Naive B cell (primary cell): ENCODE measurements around the gene ADAM12. TPM values are rescaled to one million over a fixed set of nuclear protein-coding genes. Genes with fewer than 3 reads are reported as not detected.

ENCODE experiments used
- ATAC-seq, 2 donors: fragments of 150-1000 bp; cut with Tn5 transposase; 2 replicates each; pipeline ENCODE4 v1.10.0; 2021; ENCODE audit warnings: low read depth in 2 of 2, mild to moderate bottlenecking in 2 of 2, moderate library complexity in 2 of 2
- DNase-seq: peaks from one replicate; pipeline ENCODE4 v3.0.0; 2022
- H3K27ac Mint-ChIP-seq, 6 donors: one replicate each; pipeline ENCODE4 v1.8.0; 2020 to 2022; ENCODE audit warnings: mild to moderate bottlenecking in 6 of 6, mixed read lengths in 6 of 6, moderate library complexity in 5 of 6, inconsistent platforms in 2 of 6
- H3K27me3 Mint-ChIP-seq, 3 donors: one replicate each; pipeline ENCODE4 v1.8.0; 2021 to 2022; ENCODE audit warnings: mixed read lengths in 3 of 3, mild to moderate bottlenecking in 1 of 3
- H3K36me3 Mint-ChIP-seq, 2 donors: one replicate each; pipeline ENCODE4 v1.8.0; 2020 to 2022; ENCODE audit warnings: mixed read lengths in 2 of 2, inconsistent platforms in 1 of 2, mild to moderate bottlenecking in 1 of 2
- H3K4me1 Mint-ChIP-seq, 3 donors: one replicate each; pipeline ENCODE4 v1.8.0; 2020 to 2022; ENCODE audit warnings: mixed read lengths in 3 of 3, inconsistent platforms in 1 of 3, mild to moderate bottlenecking in 1 of 3, moderate library complexity in 1 of 3
- H3K4me3 Mint-ChIP-seq, 8 donors: one replicate each; pipeline ENCODE4 v1.8.0; 2020 to 2022; ENCODE audit warnings: mild to moderate bottlenecking in 8 of 8, mixed read lengths in 8 of 8, moderate library complexity in 8 of 8, inconsistent platforms in 2 of 8
- H3K9me3 Mint-ChIP-seq, 7 donors: one replicate each; pipeline ENCODE4 v1.8.0; 2020 to 2022; ENCODE audit warnings: mixed read lengths in 7 of 7, mild to moderate bottlenecking in 5 of 7, inconsistent platforms in 2 of 7, moderate library complexity in 1 of 7
- polyA plus RNA-seq, 6 donors: library from polyadenylated mRNA; unstranded; fragments of 300-500 nt; fragmentation: Illumina TruSeq; gene quantifications; one replicate each; pipeline ENCODE4 v1.2.3, GENCODE V29; 2021; ENCODE audit warnings: low read depth in 6 of 6

ADAM12 gene
- polyA plus RNA-seq, 6 donors from 2014 or later = 0.07 to 0.08 TPM; not detected in 4

DNA sequence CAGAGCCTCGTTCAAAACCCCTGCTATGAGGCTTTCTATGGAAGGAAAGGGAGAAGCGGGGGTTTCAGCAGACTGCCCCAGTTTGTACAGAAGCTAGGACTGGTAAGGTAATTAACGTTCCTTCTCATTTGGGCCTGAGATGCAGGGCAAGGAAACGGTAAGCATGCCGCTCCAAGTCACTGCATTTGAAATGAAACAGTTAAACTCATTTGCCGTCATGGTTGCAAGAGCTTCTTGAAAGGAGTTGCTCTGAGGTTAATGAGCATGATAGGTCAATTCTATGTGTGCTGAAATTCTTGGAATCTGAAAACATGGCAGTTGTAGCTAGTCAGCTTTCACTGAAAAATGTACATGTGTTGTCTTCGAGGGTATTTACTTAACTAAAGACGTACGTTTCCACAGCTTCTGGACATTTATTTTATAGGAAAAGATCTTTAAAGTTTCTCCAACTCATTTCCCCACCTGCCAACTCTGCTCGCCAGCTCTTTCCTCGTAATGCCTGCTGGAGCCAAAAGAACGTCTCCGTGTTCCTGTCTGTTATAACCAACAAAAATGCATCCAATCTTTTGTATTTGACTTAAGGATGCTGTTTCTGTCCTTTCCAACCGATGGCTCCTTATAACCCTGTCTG lies 73.3 kb downstream of the ADAM12 start:
- no peak overlapping the region for H3K4me3 Mint-ChIP-seq
- H3K27me3 Mint-ChIP-seq = peaks cover 9 to 21% (median 9%) of the 10 kb centered on the region in 3 donors
- no peaks in the 10 kb centered on the region for H3K4me1 Mint-ChIP-seq
- no peaks in the 10 kb centered on the region for H3K9me3 Mint-ChIP-seq
- ATAC-seq (no peak), DNase-seq (no peak)
- no peaks in the 10 kb centered on the region for H3K36me3 Mint-ChIP-seq
- no peak overlapping the region for H3K27ac Mint-ChIP-seq

DNA sequence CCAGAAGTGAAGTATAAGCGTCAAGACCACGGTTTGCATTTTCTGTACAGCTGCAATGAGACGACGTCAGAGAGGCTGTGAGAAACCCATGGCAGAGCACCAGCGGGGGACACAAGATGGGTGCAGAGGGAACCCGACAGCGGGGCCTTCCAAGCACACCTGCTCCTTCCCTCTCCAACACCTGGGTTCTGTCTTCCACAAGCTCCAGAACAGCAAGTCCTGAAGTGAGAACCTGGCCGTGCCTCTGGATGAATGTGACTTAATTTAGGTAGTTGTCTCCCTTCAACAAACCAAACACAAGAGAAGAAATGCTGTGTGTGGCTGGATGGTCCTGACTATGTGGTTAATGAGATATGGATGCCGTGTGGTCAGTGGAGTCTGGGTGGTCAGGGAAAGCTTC lies 76.1 kb downstream of the ADAM12 start:
- Mint-ChIP-seq H3K9me3 (no peaks in the 10 kb centered on the region), H3K4me3 (no peak overlapping the region), H3K36me3 (no peaks in the 10 kb centered on the region), H3K27ac (no peak overlapping the region), H3K4me1 (no peaks in the 10 kb centered on the region), H3K27me3 (peaks cover 17 to 35% (median 21%) of the 10 kb centered on the region in 3 donors)
- ATAC-seq (no peak), DNase-seq (no peak)

DNA sequence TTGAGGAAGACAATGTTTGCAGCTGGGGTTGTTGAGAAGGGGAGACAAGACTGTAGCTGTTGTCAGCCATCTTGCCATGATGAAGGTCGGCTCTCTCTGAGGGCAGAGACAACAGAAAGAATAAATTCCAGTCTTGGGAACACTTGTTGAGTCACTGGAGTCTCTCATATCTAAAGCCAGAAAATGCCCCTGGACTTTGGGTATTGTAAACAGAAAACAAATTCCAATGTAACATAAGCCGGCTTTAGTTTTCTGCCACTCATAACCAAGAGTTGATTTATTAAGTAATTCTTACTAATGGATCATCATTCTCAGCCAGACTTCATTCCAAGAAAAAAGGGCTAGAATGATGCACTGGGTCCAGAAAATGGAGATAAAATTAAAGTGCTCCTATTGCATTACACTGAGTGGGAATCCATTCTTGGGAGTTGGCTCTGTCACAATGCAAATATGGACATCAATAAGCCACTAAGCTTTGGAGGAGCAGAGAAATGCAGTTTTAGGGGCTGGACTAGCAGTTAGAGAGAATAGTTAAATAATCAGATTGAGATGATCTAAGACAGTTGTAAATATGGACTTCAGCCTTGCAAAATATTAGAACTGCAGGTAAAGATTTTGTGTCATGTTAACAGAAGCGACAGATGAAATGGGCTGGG lies 78.9 kb downstream of the ADAM12 start:
- no peak for DNase-seq
- Mint-ChIP-seq H3K27me3 (peaks cover 17 to 35% (median 21%) of the 10 kb centered on the region in 3 donors), H3K27ac (no peak overlapping the region), H3K4me1 (no peaks in the 10 kb centered on the region), H3K4me3 (no peak overlapping the region), H3K36me3 (peaks cover 0 to under 1% of the 10 kb centered on the region in 2 donors), H3K9me3 (peaks cover 0 to 17% (median 6%) of the 10 kb centered on the region in 7 donors)
- ATAC-seq = no peak

DNA sequence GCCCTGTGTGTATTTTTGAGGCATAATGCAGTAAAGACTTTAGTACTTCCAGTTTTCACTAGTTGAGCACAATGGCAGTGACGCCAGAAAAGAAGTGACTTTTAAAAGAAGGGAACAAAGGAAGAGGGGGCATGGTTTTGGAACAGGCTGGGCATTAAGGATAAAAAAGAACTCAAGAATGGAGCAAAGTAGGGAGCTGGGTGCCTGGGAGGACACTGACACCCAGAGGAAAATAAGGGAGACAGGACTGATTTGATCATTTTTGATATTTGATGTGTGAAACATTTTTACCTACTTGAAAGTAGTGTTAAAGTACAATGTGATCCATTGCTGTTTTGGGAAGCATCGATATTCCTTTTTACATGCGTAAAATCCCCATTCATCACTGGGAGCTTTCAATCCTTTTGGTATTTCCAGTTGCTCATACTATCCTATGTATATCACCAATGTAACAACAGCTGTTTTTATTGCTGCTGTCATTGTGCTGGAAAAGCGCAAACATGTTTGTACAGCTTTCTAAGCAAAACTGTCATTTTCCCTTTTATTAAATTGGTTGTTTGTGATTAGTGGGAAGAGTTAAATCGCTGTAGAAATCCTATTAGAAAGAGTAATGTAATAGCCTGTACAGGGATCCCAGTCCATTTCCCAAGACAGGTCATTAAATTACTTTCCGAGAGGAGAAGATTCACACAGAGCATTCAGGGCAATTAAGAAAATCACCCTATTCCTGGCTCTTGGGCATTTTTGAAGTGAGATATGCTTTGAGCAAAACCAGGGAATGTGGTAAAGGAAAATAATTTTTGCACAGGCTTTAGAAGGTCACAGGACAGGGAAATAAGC lies 85.2 kb downstream of the ADAM12 start:
- ATAC-seq (no peak), DNase-seq (no peak)
- Mint-ChIP-seq H3K4me1 (no peaks in the 10 kb centered on the region), H3K4me3 (no peak overlapping the region), H3K27ac (peak overlapping the region in 1 of 6 donors; percentile 20), H3K27me3 (no peaks in the 10 kb centered on the region), H3K9me3 (peaks cover 5 to 29% (median 12%) of the 10 kb centered on the region in 7 donors), H3K36me3 (peaks cover 0 to 8% of the 10 kb centered on the region in 2 donors)

DNA sequence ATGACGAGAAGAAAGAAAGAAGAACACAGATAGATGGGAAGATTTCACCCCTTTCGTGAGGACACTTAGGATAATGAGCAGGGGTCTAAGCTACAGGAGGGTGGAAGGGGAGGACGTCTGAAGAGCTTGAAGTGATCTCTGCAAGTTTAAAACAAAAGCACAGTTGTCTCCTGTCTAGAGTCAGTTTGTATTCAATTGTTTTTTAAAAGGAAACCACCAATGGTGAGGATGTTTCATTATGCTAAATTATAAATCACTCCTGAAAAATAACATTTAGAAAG lies 85.9 kb downstream of the ADAM12 start:
- no peaks in the 10 kb centered on the region for H3K4me1 Mint-ChIP-seq
- ATAC-seq (no peak), DNase-seq (no peak)
- no peak overlapping the region for H3K27ac Mint-ChIP-seq
- H3K9me3 Mint-ChIP-seq = peaks cover 5 to 32% (median 12%) of the 10 kb centered on the region in 7 donors
- H3K4me3 Mint-ChIP-seq = no peak overlapping the region
- peaks cover 0 to 8% of the 10 kb centered on the region in 2 donors for H3K36me3 Mint-ChIP-seq
- no peaks in the 10 kb centered on the region for H3K27me3 Mint-ChIP-seq

DNA sequence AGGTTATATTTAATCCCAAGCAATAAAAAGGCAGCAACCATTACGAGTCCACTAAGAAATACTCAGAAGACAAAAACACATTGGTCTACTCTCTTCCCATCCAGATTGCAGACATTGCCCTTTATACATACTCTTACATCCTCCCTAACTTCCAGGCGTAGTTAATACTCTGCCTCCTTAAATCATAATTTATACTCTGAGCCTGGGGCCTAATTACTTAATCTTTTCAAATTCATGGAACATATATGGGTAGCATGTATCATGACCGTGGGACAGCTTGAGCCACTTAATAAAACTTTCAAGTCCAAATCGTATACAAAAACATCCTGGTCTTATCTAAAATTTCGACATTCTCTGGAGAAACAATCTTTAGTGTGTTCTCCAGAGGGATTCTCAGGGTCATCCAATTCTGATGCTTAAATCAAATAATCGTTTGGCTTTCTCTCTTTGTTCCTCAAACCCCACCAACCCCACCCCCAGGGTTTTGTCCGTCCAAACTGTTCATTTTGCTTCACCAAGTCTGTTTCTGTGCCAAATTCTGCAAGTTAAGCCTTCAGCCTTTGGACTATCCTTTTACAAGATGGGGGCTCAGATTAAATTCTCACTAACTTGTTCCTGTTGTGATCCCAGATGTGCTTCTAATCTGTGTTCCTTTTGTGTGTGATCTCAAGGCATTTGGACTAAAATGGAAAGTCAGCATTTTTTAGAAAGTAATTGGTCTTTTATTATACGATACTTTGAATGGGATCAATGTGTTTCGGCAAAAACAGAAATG lies 86.4 kb downstream of the ADAM12 start:
- peaks cover 0 to 8% of the 10 kb centered on the region in 2 donors for H3K36me3 Mint-ChIP-seq
- DNase-seq = no peak
- H3K4me1 Mint-ChIP-seq = no peaks in the 10 kb centered on the region
- no peak for ATAC-seq
- no peak overlapping the region for H3K27ac Mint-ChIP-seq
- H3K9me3 Mint-ChIP-seq = peaks cover 5 to 32% (median 12%) of the 10 kb centered on the region in 7 donors
- H3K27me3 Mint-ChIP-seq = no peaks in the 10 kb centered on the region
- H3K4me3 Mint-ChIP-seq = no peak overlapping the region

DNA sequence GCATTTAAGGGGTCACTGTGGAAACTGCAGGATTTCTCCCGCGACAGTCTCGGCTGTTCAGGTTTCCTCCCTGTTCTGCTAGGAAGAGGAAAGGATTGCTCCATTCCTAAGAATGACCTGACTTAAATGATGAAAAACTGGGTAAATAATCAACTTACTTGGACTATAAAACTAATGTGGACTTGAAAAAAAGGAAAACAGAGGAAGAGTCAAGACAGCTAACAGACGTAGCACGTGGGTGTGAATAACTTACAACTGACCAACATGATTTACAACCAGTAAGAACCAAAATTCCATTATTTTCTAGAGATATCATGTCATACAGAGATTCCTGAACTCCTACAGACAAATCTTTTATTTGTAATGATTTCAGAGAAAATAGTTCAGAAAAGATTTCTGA lies 93.8 kb downstream of the ADAM12 start:
- H3K9me3 Mint-ChIP-seq = peaks cover 0 to 7% (median 3%) of the 10 kb centered on the region in 7 donors
- ATAC-seq (no peak), DNase-seq (no peak)
- no peak overlapping the region for H3K4me3 Mint-ChIP-seq
- H3K4me1 Mint-ChIP-seq = no peaks in the 10 kb centered on the region
- no peak overlapping the region for H3K27ac Mint-ChIP-seq
- peaks cover 0 to 6% (median 0%) of the 10 kb centered on the region in 3 donors for H3K27me3 Mint-ChIP-seq
- no peaks in the 10 kb centered on the region for H3K36me3 Mint-ChIP-seq

DNA sequence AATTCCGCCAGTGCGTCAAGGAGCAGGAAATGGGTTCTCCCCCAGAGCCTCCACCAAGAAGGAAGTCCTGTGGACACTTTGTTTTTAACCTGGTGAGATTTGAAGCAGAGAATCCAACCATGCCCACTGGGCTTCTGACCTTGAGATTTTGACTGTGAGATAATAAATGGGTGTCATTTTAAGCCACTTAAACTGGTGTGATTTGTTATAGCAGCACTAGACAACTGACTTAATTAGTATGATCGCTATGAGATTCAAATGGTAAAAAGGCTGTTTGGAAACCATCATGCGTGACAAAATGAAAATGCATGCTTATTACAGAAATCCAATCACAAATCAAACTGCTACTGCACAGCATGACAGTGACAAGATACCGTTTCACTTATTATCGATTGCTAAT lies 98.0 kb downstream of the ADAM12 start:
- no peak overlapping the region for H3K4me3 Mint-ChIP-seq
- no peak for DNase-seq
- no peak overlapping the region for H3K27ac Mint-ChIP-seq
- no peak for ATAC-seq
- peaks cover 0 to 5% (median 0%) of the 10 kb centered on the region in 7 donors for H3K9me3 Mint-ChIP-seq
- H3K27me3 Mint-ChIP-seq = peaks cover 4 to 12% (median 5%) of the 10 kb centered on the region in 3 donors
- H3K4me1 Mint-ChIP-seq = no peaks in the 10 kb centered on the region
- no peaks in the 10 kb centered on the region for H3K36me3 Mint-ChIP-seq

DNA sequence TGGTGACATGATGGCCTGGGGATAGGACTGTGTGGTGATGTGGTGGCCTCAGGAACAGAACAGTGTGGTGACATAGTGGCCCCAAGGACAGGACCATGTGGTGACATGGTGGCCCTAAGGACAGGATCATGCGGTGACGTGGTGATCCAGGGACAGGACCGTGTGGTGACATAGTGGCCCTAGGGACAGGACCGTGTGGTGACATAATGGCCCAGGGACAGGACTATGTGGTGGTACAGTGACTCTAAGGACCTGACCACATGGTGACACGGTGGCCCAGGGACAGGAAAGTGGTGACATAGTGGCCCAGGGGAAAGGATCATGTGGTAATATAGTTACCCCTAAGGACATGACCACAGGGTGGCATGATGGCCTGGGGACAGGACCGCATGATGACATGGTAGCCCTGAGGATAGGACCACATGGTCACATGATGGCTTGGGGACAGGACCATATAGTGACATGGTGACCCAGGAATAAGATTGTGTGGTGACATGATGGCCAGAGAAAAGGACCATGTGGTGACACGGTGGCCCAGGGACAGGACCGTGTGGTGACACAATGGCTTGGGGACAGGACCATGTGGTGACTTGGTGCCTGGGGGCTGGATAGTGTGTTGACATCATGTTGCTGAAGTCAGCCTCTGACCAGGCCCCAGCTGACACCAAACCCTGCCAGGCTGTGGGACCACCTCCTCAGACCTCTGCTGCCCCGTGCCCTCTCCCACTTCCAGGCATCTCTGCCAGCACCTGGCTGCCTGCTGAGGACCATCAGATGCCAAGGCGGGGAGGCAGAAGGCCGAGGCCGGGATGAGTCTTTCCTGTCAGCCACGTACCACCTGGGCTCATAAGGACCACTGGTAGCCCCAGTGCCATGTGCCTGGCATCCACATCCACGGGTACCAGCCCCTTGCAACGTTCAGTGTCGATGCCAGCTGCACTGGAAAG lies 99.5 kb downstream of the ADAM12 start:
- H3K27ac Mint-ChIP-seq = no peak overlapping the region
- no peak for DNase-seq
- ATAC-seq = no peak
- H3K4me3 Mint-ChIP-seq = no peak overlapping the region
- no peaks in the 10 kb centered on the region for H3K36me3 Mint-ChIP-seq
- H3K27me3 Mint-ChIP-seq = peaks cover 4 to 12% (median 5%) of the 10 kb centered on the region in 3 donors
- no peaks in the 10 kb centered on the region for H3K4me1 Mint-ChIP-seq
- H3K9me3 Mint-ChIP-seq = peaks cover 0 to 4% (median 0%) of the 10 kb centered on the region in 7 donors

DNA sequence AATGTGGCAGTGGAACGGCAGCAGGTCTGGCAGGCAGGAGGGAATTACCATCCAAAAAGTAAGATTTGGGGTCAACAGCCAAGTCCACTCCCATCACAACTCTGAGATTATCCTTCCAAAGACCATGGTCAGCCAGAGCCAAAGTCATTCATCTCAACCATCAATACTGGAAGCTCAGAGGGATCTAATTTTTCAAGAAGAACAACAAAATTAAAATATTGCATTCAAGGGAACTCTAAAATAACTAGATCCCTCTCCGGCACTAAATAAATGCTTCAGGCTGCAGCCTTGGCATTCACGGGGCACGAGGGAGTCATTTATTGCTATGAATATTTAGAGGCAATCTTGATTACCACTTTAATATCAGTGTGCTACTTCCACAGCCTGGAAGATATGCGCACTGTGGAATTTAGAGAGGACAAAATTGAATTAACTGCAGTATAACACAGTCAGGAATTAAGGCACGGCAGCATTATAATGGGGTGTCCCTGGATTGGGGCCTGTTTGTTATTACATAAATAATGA lies 102.0 kb downstream of the ADAM12 start:
- Mint-ChIP-seq H3K9me3 (no peaks in the 10 kb centered on the region), H3K27ac (no peak overlapping the region), H3K27me3 (peaks cover 4 to 12% (median 5%) of the 10 kb centered on the region in 3 donors), H3K4me3 (no peak overlapping the region), H3K36me3 (no peaks in the 10 kb centered on the region), H3K4me1 (no peaks in the 10 kb centered on the region)
- DNase-seq (no peak), ATAC-seq (no peak)

DNA sequence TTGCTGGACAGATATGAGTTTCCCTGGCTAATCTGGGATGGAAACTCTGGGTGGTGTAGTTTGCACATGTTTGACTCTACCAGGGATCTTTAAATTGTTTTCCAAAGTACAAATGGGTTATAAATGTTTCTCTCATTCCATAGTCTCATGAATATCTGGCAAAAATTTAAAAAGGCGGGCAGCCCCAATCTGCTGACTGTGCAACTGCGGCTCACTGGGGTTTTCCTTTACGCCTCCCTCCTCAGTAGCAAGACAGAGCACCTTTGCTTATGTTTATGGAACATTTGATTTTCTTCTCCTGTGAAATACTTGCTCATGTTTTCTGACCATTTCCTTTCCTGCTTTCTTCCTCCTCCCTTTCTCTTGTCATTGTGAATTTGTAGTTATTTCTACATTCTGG lies 105.0 kb downstream of the ADAM12 start:
- DNase-seq (no peak), ATAC-seq (no peak)
- Mint-ChIP-seq H3K9me3 (no peaks in the 10 kb centered on the region), H3K36me3 (no peaks in the 10 kb centered on the region), H3K27me3 (peaks cover 4 to 10% (median 9%) of the 10 kb centered on the region in 3 donors), H3K27ac (no peak overlapping the region), H3K4me1 (no peaks in the 10 kb centered on the region), H3K4me3 (no peak overlapping the region)

DNA sequence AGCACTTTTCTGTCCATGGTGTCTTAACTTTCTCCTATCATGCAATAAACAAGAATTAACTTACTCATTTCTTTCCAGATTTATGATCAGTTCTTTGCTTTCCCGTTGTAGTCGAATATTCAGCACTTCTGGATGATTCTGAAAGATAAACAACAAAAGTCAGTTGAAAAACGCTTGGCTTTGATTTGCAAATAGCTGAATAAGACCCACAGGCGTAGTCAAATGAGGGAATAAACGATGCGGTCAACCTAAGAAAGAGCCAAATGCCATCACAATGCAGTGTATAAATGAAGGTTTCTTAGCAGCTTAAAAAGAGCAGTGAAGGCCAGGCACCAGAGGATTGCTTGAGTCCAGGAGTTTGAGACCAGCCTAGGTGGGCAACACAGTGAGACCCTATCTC lies 109.4 kb downstream of the ADAM12 start:
- H3K9me3 Mint-ChIP-seq = no peaks in the 10 kb centered on the region
- no peak for DNase-seq
- no peak for ATAC-seq
- no peak overlapping the region for H3K4me3 Mint-ChIP-seq
- no peaks in the 10 kb centered on the region for H3K4me1 Mint-ChIP-seq
- peaks cover 0 to 4% (median 0%) of the 10 kb centered on the region in 3 donors for H3K27me3 Mint-ChIP-seq
- H3K36me3 Mint-ChIP-seq = no peaks in the 10 kb centered on the region
- H3K27ac Mint-ChIP-seq = no peak overlapping the region
